ENCODE data around the gene CYP4X1. TPM values are rescaled to one million over a fixed set of nuclear protein-coding genes. Genes with fewer than 3 reads are reported as not detected.
A peak's percentile ranks its signal among the peaks of the same experiment; 100 is the strongest.
"Not testable (repeated sequence)": the region's sequence is repeated elsewhere in the genome, so short reads cannot be mapped to it uniquely, and the experiment has no call there.

The CYP4X1 gene
- total RNA-seq, 1 experiment from 2014 or later: 0.44 TPM

GRCh38 chr1:46983830-46984586 is 39.5 kb upstream of the CYP4X1 start:
- Histone ChIP-seq H2AFZ (ENCODE audit: low read length) (no peak overlapping the region), H3K27ac (ENCODE audit: insufficient read length, low read depth, low read length) (no peak overlapping the region), H2BK5ac (ENCODE audit: insufficient read length, low read length) (no peak overlapping the region), H3K23ac (ENCODE audit: insufficient read length, low read depth, low read length) (no peak overlapping the region), H3K9me3 (ENCODE audit: control insufficient read depth, low read depth, low read length) (no peaks in the 10 kb centered on the region), H3K4me2 (ENCODE audit: insufficient read depth, insufficient read length, low read length) (no peak overlapping the region), H2BK120ac (ENCODE audit: low read depth, low read length, poor library complexity, severe bottlenecking) (no peak overlapping the region), H3K56ac (ENCODE audit: insufficient read length, low read depth, low read length) (no peak overlapping the region), H4K91ac (ENCODE audit: insufficient read length, low read depth, low read length) (no peak overlapping the region), H3K18ac (ENCODE audit: insufficient read length, low read depth, low read length) (no peak overlapping the region), H3K4me1 (ENCODE audit: insufficient read depth, low read length) (peaks cover 5% of the 10 kb centered on the region; the same call in 1 of the 2 replicates), H2BK20ac (ENCODE audit: low read depth, low read length, poor library complexity, severe bottlenecking) (no peak overlapping the region), H4K20me1 (ENCODE audit: control insufficient read depth, insufficient read depth, insufficient read length) (no peaks in the 10 kb centered on the region), H3K4ac (ENCODE audit: low read depth, low read length) (no peak overlapping the region), H2BK12ac (ENCODE audit: insufficient read length, low read depth, low read length) (no peak overlapping the region), H3K23me2 (ENCODE audit: insufficient read length, low read depth, low read length, poor library complexity, severe bottlenecking) (no peaks in the 10 kb centered on the region), H2BK15ac (ENCODE audit: low read depth, low read length) (no peak overlapping the region), H3T11ph (ENCODE audit: low read length) (no peak overlapping the region), H2AK5ac (ENCODE audit: insufficient read length, low read length) (no peak overlapping the region), H3K14ac (ENCODE audit: insufficient read depth, low read length) (0 out of 2 replicates have a peak overlapping the region, but pooled peaks have one; percentile 0), H3K9ac (ENCODE audit: extremely low read depth, insufficient read length, low read length) (no peak overlapping the region), H4K8ac (replicated peaks; ENCODE audit: insufficient read length, low read depth, low read length) (no peak overlapping the region), H3K27me3 (ENCODE audit: insufficient read depth, low read length) (no peaks in the 10 kb centered on the region), H3K79me2 (ENCODE audit: insufficient read depth, low read length) (no peaks in the 10 kb centered on the region), H4K5ac (ENCODE audit: insufficient read length, low read depth, low read length) (no peak overlapping the region), H3K79me1 (ENCODE audit: insufficient read depth, low read depth, low read length, poor library complexity, severe bottlenecking) (no peaks in the 10 kb centered on the region)
- WGBS (ENCODE audit: extremely low coverage, insufficient read length, low lambda C conversion rate): no CpG with 5 or more reads among the region's 3 CpGs
- TF ChIP-seq CTCF (conservative IDR thresholded peaks at IDR 0.05): no peak
- peaks cover 8% of the 10 kb centered on the region for H3K27me3 Mint-ChIP-seq (ENCODE audit: low read depth)
- peaks cover 30 to 31% of the 10 kb centered on the region in 2 experiments for H3K4me1 Mint-ChIP-seq
- H3K4me3 Mint-ChIP-seq: peak overlapping the region; percentile 26 to 57; a peak in 2 of 5 replicates
- peaks cover 0 to 7% (median 0%) of the 10 kb centered on the region in 3 experiments; a peak in 3 of 7 replicates for H3K36me3 Mint-ChIP-seq (ENCODE audit: insufficient read depth in 1 of 3, low read depth in 3 of 3)
- peak; percentile 59 for DNase-seq
- H3K9me3 Mint-ChIP-seq: peaks cover 11 to 22% of the 10 kb centered on the region in 2 experiments
- peak overlapping the region in 1 of 3 experiments; percentile 62; a peak in 2 of 7 replicates for H3K27ac Mint-ChIP-seq

GRCh38 chr1:46990541-46990940 is 32.9 kb upstream of the CYP4X1 start:
- H3K23me2 ChIP-seq (ENCODE audit: insufficient read length, low read depth, low read length, poor library complexity, severe bottlenecking); H2BK20ac ChIP-seq (ENCODE audit: low read depth, low read length, poor library complexity, severe bottlenecking); DNase-seq; H2AK5ac ChIP-seq (ENCODE audit: insufficient read length, low read length); H3K27me3 ChIP-seq (ENCODE audit: insufficient read depth, low read length); H3K56ac ChIP-seq (ENCODE audit: insufficient read length, low read depth, low read length); H2AFZ ChIP-seq (ENCODE audit: low read length); H3K4me3 Mint-ChIP-seq; H3K27ac ChIP-seq (ENCODE audit: insufficient read length, low read depth, low read length); H2BK12ac ChIP-seq (ENCODE audit: insufficient read length, low read depth, low read length); H2BK120ac ChIP-seq (ENCODE audit: low read depth, low read length, poor library complexity, severe bottlenecking); H4K20me1 ChIP-seq (ENCODE audit: control insufficient read depth, insufficient read depth, insufficient read length); H3K18ac ChIP-seq (ENCODE audit: insufficient read length, low read depth, low read length); H3K36me3 Mint-ChIP-seq (ENCODE audit: insufficient read depth in 1 of 3, low read depth in 3 of 3); H3K9ac ChIP-seq (ENCODE audit: extremely low read depth, insufficient read length, low read length); H3K9me3 ChIP-seq (ENCODE audit: control insufficient read depth, low read depth, low read length); H3K27me3 Mint-ChIP-seq (ENCODE audit: low read depth); H3K79me2 ChIP-seq (ENCODE audit: insufficient read depth, low read length); H3K4ac ChIP-seq (ENCODE audit: low read depth, low read length); H4K91ac ChIP-seq (ENCODE audit: insufficient read length, low read depth, low read length); H2BK15ac ChIP-seq (ENCODE audit: low read depth, low read length); H3K4me1 Mint-ChIP-seq; H3K4me2 ChIP-seq (ENCODE audit: insufficient read depth, insufficient read length, low read length); H3K4me1 ChIP-seq (ENCODE audit: insufficient read depth, low read length); H3K9me3 Mint-ChIP-seq; H3T11ph ChIP-seq (ENCODE audit: low read length); H3K79me1 ChIP-seq (ENCODE audit: insufficient read depth, low read depth, low read length, poor library complexity, severe bottlenecking); H2BK5ac ChIP-seq (ENCODE audit: insufficient read length, low read length); H3K27ac Mint-ChIP-seq; H4K8ac ChIP-seq (replicated peaks; ENCODE audit: insufficient read length, low read depth, low read length); H3K23ac ChIP-seq (ENCODE audit: insufficient read length, low read depth, low read length); H3K14ac ChIP-seq (ENCODE audit: insufficient read depth, low read length); H4K5ac ChIP-seq (ENCODE audit: insufficient read length, low read depth, low read length): not testable (repeated sequence)
- no CpG with 5 or more reads among the region's 2 CpGs for WGBS (ENCODE audit: extremely low coverage, insufficient read length, low lambda C conversion rate)
